Retina (tissue), 1 donor: ENCODE results near the gene TMCO6.
"Not testable (repeated sequence)": the region's sequence is repeated elsewhere in the genome, so short reads cannot be mapped to it uniquely, and the experiment has no call there.

Source experiments
- DNase-seq: peaks from one replicate; pipeline ENCODE4 v3.0.0-alpha.2; 2016

TMCO6 gene

DNA sequence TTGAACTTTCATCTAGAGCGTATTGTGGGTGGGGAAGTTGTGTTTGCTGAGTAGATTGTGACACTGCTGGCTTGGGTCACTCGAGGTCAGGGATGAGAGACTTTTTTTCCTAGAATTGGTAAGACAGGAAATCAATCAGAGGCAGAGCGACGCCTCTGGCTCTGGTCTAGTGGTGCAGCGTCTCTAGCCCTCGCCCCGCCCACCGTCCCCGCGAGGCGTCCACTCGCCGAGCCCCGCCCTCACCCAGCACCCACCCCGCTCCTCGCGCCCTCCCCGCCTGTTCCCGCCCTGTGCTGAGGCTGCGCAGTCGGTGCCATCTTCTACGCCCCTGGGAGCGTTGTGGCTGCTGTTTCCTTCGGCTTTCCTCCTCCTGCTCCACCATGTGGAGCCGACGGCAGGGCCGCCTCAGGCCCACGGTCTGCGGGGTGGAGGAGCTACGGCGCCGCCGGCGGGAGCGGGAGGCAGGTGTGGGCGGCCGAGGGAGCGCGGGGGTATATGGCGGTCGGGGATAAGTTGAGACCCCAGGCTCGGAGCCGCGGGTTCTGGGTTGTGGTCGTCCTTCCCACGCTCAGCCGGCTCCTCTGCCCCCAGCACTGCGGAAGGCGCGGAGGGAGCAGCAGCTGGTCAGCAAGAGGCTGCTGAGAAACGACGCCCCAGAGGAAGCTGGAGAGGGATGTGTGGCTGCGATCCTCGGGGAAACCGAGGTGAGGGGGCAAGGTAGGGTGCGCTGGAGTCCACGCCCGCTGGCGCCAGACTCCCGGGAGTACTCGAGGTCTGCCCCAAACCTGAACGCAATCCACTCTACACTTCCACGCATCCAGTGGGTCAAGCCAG lies at the start of gene TMCO6:
TSS of gene TMCO6 (plus strand) at position 304 of the 834 bp plus-strand sequence. CDS start at position 381, 77 bp downstream.
- DNase-seq, result peak; percentile 91

DNA sequence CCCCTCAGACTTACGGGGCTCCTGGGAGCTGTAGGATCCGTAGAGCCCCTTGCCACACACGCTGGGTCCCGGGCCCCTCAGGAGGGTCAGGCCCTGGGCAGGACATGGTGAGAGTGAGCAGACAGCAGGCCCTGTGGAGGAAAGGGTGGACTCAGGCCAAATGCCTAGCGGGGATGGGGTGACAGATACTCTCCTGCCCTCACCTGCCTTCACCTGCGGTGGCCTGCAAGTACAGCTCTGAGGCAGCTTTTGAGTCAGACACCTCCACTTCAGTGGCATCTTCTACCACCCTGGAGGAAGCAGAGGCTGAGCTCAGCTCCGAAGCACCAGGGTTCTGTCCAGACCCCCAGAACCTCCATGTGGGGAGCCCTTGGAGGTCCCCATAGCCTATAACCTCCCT lies 48.4 kb upstream of the TMCO6 start:
- no peak for DNase-seq

GRCh38 chr5:140591747-140592372 lies 47.4 kb upstream of the TMCO6 start:
- DNase-seq, result no peak

- DNase-seq, result not testable (repeated sequence)
Observed at GRCh38 chr5:140593070-140593469, 46.2 kb upstream of the TMCO6 start.

DNA sequence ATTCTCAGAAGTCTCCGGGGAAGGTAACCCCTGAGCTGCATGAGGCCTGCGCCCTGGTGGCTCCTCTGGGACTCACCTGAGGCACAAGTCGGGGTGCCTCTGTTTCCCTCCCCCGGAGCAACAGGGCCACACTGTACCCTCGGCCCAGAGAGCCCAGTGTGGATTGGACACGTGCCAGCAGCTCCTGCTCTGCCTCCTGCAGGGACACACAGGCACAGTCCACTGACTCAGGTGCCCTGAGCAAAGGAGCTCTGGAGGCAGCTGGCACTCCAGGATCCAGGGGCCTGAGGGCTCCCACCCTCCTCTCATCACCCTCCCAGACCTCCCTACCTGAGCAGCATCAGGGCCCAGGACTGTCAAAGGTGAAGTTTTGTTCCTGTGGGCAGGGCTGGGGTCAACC lies 45.1 kb upstream of the TMCO6 start:
- no peak for DNase-seq

GRCh38 chr5:140595538-140596300 lies 43.5 kb upstream of the TMCO6 start:
- DNase-seq, result peak; percentile 44

DNA sequence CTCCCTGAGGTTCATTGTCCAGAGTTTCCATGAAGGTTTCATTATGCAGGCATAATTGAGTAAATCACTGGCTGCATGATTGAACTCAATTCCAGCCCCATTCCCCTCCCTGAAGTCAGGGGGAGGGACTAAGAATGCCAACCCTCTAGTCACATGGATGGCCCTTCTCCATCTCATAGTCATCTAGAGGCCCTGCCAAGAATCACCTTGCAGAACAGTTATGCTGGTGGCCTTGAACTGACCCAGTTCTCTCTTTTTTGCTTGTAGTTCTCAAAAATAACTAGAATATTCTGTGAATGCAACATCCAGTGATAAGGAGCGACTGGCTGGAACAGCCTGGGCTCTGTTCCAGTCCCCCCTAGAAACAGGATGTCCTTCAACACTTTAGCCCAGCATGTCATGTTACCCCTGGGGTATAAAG lies 42.9 kb upstream of the TMCO6 start:
- no peak for DNase-seq

GRCh38 chr5:140598836-140599235 lies 40.4 kb upstream of the TMCO6 start:
- DNase-seq, result no peak

GRCh38 chr5:140600096-140600495 lies 39.2 kb upstream of the TMCO6 start:
- DNase-seq, result no peak

GRCh38 chr5:140602147-140602546 lies 37.1 kb upstream of the TMCO6 start:
- DNase-seq, result no peak

- not testable (repeated sequence) for DNase-seq
Observed at GRCh38 chr5:140603446-140603698, 35.9 kb upstream of the TMCO6 start.

DNA sequence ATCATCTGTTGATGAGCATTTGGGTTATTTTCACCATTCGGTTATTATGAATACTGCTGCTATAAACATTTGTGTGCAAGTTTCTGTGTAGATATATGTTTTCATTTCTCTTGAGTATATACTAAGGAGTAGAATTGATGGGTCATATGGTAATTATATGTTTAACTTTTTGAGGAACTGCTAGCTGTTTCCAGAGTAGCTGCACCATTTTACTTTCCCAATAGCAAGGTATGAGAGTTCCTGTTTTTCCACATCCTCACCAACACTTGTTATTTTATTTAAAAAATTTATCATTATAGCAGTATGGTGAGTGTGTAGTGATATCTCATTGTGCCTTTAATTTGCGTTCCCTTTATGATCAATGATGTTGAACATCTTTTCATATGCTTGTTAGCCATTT lies 35.5 kb upstream of the TMCO6 start:
- no peak for DNase-seq

GRCh38 chr5:140605879-140606278 lies 33.4 kb upstream of the TMCO6 start:
- DNase-seq, result no peak

- DNase-seq, result no peak
Observed at GRCh38 chr5:140607031-140607430, 32.2 kb upstream of the TMCO6 start.

GRCh38 chr5:140608722-140609121 lies 30.5 kb upstream of the TMCO6 start:
- no peak for DNase-seq

- DNase-seq, result no peak
Observed at GRCh38 chr5:140609126-140609525, 30.1 kb upstream of the TMCO6 start.

GRCh38 chr5:140611020-140611521 lies 28.2 kb upstream of the TMCO6 start:
- DNase-seq, result no peak

DNA sequence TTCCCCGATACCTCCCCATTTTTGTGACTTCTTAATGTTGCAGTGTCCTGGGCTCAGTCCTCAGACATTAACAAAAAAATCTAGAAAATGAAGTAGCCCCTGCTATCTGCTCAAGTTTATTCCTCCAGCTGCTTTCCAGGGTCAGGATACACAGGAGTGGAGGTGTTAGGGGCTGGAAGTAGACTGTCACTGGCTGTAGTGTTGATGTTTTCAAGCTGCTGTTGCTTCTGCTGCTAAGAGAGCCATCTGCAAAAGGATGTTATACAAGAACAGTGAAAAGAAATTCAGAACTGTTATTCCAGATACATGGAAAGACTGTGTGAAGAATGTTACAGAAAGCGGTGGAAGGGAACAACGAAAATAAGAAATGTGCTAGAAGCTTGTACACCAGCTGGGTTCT lies 16.9 kb upstream of the TMCO6 start:
- DNase-seq, result no peak

GRCh38 chr5:140623061-140623460 lies 16.2 kb upstream of the TMCO6 start:
- DNase-seq, result not testable (repeated sequence)

- DNase-seq, result not testable (repeated sequence)
Observed at GRCh38 chr5:140624886-140625285, 14.4 kb upstream of the TMCO6 start.

GRCh38 chr5:140627972-140628371 lies 11.3 kb upstream of the TMCO6 start:
- no peak for DNase-seq

GRCh38 chr5:140628711-140629110 lies 10.5 kb upstream of the TMCO6 start:
- DNase-seq, result no peak

- no peak for DNase-seq
Observed at GRCh38 chr5:140630292-140631035, 8.8 kb upstream of the TMCO6 start.
